MCF 10A (cell line): ENCODE data around the gene DEGS1. TPM values are rescaled to one million over a fixed set of nuclear protein-coding genes. Genes with fewer than 3 reads are reported as not detected.
A peak's percentile ranks its signal among the peaks of the same experiment; 100 is the strongest.
"Not testable (repeated sequence)": the region's sequence is repeated elsewhere in the genome, so short reads cannot be mapped to it uniquely, and the experiment has no call there.

Source experiments
- BruUV-seq: library from RNA; stranded (reverse); fragments of 400-500 nt; replicated peaks from 2 replicates; lab custom pipeline; 2021; lab: Mats Ljungman, UMichigan
- CTCF ChIA-PET: fragments of 300-600 bp; sonication (Branson Sonifier 250); formaldehyde crosslinking; extraction: SDS; loops from one replicate; lab custom pipeline; 2021; ENCODE audit warnings: antibody characterized with exemption, inconsistent platforms; lab: Yijun Ruan, JAX
- POLR2A ChIA-PET: fragments of 300-600, 350-650 bp; sonication (Branson Sonifier 250); formaldehyde crosslinking; extraction: SDS; loops from one replicate; lab custom pipeline; 2020; ENCODE audit warnings: antibody characterized with exemption, inconsistent platforms; lab: Yijun Ruan, JAX
- DNase-seq: peaks from one replicate; pipeline ENCODE4 v3.0.0-alpha.2; 2018; ENCODE audit not compliant: unreplicated experiment
- H3K27ac Mint-ChIP-seq: one replicate; pipeline ENCODE4 v1.8.0; 2022; ENCODE audit warnings: mild to moderate bottlenecking, low read depth, mixed read lengths; ENCODE audit not compliant: unreplicated experiment
- H3K27me3 Mint-ChIP-seq: one replicate; pipeline ENCODE4 v1.8.0; 2022; ENCODE audit warnings: mixed read lengths; ENCODE audit not compliant: insufficient read depth, unreplicated experiment
- H3K36me3 Mint-ChIP-seq: one replicate; pipeline ENCODE4 v1.8.0; 2022; ENCODE audit warnings: mild to moderate bottlenecking, moderate library complexity, mixed read lengths; ENCODE audit not compliant: insufficient read depth, unreplicated experiment
- H3K4me1 Mint-ChIP-seq: one replicate; pipeline ENCODE4 v1.8.0; 2022; ENCODE audit warnings: mixed read lengths; ENCODE audit not compliant: insufficient read depth, unreplicated experiment
- H3K4me3 Mint-ChIP-seq: one replicate; pipeline ENCODE4 v1.8.0; 2022; ENCODE audit warnings: mild to moderate bottlenecking, moderate library complexity, mixed read lengths; ENCODE audit not compliant: unreplicated experiment
- H3K9me3 Mint-ChIP-seq: one replicate; pipeline ENCODE4 v1.8.0; 2022; ENCODE audit warnings: mixed read lengths; ENCODE audit not compliant: unreplicated experiment
- intact Hi-C: fragments of 100-400 bp; cut with micrococcal nuclease; formaldehyde crosslinking; loops from 2 replicates; pipeline ENCODE4 v1.14.1; 2022
- total RNA-seq: library from RNA; stranded (reverse); gene quantifications from 2 replicates; pipeline ENCODE4 v1.2.3, GENCODE V29; 2022
- TF ChIP-seq, protein P1 (sequence below): fragments of 200-600 bp; IDR thresholded peaks from one replicate; pipeline ENCODE4 v1.8.0; 2022; ENCODE audit warnings: antibody characterized with exemption, mild to moderate bottlenecking; ENCODE audit not compliant: unreplicated experiment

The DEGS1 gene
- total RNA-seq, 1 experiment from 2014 or later, result 99.1 TPM

- H3K27ac Mint-ChIP-seq, result no peak overlapping the region
- intact Hi-C loops, result no loop called here
- no TSS peak for BruUV-seq
- peaks cover 21% of the 10 kb centered on the region for H3K4me1 Mint-ChIP-seq
- peaks cover 7% of the 10 kb centered on the region for H3K36me3 Mint-ChIP-seq
- CTCF ChIA-PET, result interaction anchor here (0.6 kb wide), 1 partner anchor 126 kb away, joined by 5 read pairs; no protein-coding TSS in a partner anchor
- TF ChIP-seq, protein P1, sequence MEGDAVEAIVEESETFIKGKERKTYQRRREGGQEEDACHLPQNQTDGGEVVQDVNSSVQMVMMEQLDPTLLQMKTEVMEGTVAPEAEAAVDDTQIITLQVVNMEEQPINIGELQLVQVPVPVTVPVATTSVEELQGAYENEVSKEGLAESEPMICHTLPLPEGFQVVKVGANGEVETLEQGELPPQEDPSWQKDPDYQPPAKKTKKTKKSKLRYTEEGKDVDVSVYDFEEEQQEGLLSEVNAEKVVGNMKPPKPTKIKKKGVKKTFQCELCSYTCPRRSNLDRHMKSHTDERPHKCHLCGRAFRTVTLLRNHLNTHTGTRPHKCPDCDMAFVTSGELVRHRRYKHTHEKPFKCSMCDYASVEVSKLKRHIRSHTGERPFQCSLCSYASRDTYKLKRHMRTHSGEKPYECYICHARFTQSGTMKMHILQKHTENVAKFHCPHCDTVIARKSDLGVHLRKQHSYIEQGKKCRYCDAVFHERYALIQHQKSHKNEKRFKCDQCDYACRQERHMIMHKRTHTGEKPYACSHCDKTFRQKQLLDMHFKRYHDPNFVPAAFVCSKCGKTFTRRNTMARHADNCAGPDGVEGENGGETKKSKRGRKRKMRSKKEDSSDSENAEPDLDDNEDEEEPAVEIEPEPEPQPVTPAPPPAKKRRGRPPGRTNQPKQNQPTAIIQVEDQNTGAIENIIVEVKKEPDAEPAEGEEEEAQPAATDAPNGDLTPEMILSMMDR, result no peak
- no peaks in the 10 kb centered on the region for H3K9me3 Mint-ChIP-seq
- POLR2A ChIA-PET, result interaction anchor here (0.7 to 7.3 kb wide), 4 partner anchors 8 to 181 kb away, joined by 4 to 61 read pairs (median 6); partner anchors contain the start of gene DEGS1
- DNase-seq, result no peak
- H3K4me3 Mint-ChIP-seq, result no peak overlapping the region
- H3K27me3 Mint-ChIP-seq, result no peaks in the 10 kb centered on the region
Observed at GRCh38 chr1:224201383-224201782, 18.3 kb downstream of the DEGS1 start.

GRCh38 chr1:224201853-224202252 lies 18.8 kb downstream of the DEGS1 start:
- POLR2A ChIA-PET, result interaction anchor here (1.9 to 7.3 kb wide), 2 partner anchors 9 to 19 kb away, joined by 6 to 61 read pairs; partner anchors contain the start of gene DEGS1
- no TSS peak for BruUV-seq
- peaks cover 6% of the 10 kb centered on the region for H3K36me3 Mint-ChIP-seq
- H3K4me1 Mint-ChIP-seq, result peaks cover 21% of the 10 kb centered on the region
- no peak for DNase-seq
- no peak overlapping the region for H3K27ac Mint-ChIP-seq
- H3K9me3 Mint-ChIP-seq, result no peaks in the 10 kb centered on the region
- H3K27me3 Mint-ChIP-seq, result no peaks in the 10 kb centered on the region
- no peak overlapping the region for H3K4me3 Mint-ChIP-seq
- CTCF ChIA-PET, result interaction anchor here (0.9 kb wide), 1 partner anchor 87 kb away, joined by 3 read pairs; no protein-coding TSS in a partner anchor
- TF ChIP-seq, protein P1, result no peak
- intact Hi-C loops, result no loop called here

DNA sequence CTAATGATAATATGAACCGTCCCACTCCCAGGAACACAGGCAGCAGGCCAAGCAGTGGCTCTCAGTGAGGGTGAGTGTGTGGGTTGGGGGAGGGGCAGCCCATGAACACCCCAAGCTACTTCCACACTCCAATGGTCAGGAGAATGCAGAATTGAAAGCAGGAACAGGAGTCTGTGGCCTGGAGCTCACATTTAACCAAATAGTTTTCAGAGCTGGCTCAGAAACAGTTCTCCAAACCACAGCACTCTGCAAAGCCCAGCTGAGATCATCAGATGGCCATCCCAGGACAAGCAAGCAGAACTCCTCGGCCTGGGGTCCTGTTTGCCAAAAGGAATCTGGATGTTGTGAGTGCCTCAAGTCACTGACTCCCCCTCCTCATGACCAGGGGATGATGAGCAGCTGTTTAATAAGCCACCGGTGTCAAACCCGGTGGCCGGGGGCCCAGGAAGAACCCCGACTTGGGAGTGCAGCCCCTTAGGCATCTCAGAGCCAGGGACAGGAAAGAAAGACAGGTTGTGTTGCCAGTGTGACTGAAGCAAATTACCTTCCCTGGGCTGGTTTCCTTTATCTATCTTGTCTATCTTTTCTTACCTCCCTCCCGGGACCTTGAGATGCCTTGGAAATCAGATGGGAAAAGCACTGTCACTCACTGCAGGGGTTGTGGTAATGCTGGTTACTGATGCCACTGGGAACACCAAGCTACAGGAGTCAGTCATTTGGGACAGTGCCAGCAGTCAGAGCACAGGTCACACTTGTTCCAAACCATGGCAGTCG lies 20.4 kb downstream of the DEGS1 start:
- BruUV-seq, result no TSS peak
- Mint-ChIP-seq H3K36me3 (peaks cover 6% of the 10 kb centered on the region), H3K4me1 (peaks cover 21% of the 10 kb centered on the region), H3K27ac (no peak overlapping the region), H3K9me3 (no peaks in the 10 kb centered on the region), H3K27me3 (no peaks in the 10 kb centered on the region), H3K4me3 (no peak overlapping the region)
- CTCF ChIA-PET, result interaction anchor here (1.0 to 1.1 kb wide), 2 partner anchors 11 to 16 kb away, joined by 3 read pairs; no protein-coding TSS in a partner anchor
- POLR2A ChIA-PET, result interaction anchor here (0.8 to 7.3 kb wide), 9 partner anchors 8 to 126 kb away, joined by 3 to 61 read pairs (median 7); partner anchors contain the start of genes DEGS1 and NVL
- TF ChIP-seq, protein P1, result no peak
- intact Hi-C loops, result no loop called here
- peak; percentile 62 for DNase-seq

DNA sequence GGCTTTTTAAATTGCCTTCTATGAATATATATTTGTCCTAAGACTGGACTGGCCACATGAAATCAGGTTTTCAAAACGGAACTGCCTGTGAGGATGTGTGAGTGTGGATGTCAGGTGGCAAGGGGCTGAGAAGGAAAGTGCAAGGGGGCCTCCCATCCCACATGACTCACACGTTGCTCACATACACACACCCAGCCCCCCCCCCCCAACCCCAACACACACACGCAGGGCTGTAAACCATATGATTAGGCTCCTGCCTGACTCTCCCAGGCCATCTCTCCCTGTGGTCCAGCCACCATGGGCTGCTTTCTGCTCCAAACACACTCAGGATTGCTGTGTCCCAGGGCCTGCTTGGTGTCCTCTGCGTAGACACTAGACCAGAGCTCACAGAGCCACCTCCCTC lies 22.4 kb downstream of the DEGS1 start:
- ChIA-PET CTCF (interaction anchor here (0.5 to 1.7 kb wide), 7 partner anchors 12 to 520 kb away, joined by 3 to 5 read pairs (median 3); no protein-coding TSS in a partner anchor), POLR2A (interaction anchor here (0.6 to 7.3 kb wide), 19 partner anchors 8 to 360 kb away, joined by 3 to 61 read pairs (median 6); partner anchors contain the start of genes DEGS1 and NVL)
- Mint-ChIP-seq H3K27ac (peak overlapping the region; percentile 78), H3K36me3 (peaks cover 6% of the 10 kb centered on the region), H3K4me3 (no peak overlapping the region), H3K4me1 (peaks cover 21% of the 10 kb centered on the region), H3K27me3 (no peaks in the 10 kb centered on the region), H3K9me3 (no peaks in the 10 kb centered on the region)
- TF ChIP-seq, protein P1, result no peak
- intact Hi-C loops, result no loop called here
- BruUV-seq, result no TSS peak
- DNase-seq, result peak; percentile 75

DNA sequence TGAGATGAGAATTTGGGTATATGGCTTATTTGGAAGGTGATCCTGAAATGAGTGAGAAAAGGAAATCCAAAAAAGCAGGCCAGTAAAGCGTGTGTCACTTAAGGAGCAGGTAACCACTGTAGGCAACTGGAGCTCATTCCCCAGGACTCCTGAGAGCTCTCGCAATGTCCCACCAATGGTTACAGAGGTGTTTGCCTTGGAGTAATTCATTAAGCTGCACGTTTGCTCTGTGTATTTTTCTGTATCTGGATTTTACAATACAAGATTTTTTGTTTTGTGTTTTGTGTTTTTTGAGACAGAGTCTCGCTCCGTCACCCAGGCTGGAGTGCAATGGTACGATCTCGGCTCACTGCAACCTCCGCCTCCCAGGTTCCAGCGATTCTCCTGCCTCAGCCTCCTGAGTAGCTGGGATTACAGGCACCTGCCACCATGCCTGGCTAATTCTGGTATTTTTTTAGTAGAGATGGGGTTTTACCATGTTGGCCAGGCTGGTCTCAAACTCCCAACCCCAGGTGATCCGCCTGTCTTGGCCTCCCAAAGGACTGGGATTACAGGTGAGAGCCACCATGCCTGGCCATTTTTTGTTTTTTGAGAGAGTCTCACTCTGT lies 23.0 kb downstream of the DEGS1 start:
- intact Hi-C loops, BruUV-seq: not testable (repeated sequence)
- POLR2A ChIA-PET, result interaction anchor here (0.7 to 7.3 kb wide), 9 partner anchors 8 to 359 kb away, joined by 3 to 61 read pairs (median 4); partner anchors contain the start of gene DEGS1

More for the DNA sequence above, 23.0 kb downstream of the DEGS1 start:
- CTCF ChIA-PET, result interaction anchor here (0.6 to 1.7 kb wide), 7 partner anchors 12 to 521 kb away, joined by 3 to 5 read pairs (median 4); no protein-coding TSS in a partner anchor
- Mint-ChIP-seq H3K4me1 (peaks cover 21% of the 10 kb centered on the region), H3K27ac (peak overlapping the region; percentile 78)
- H3K36me3 Mint-ChIP-seq, H3K9me3 Mint-ChIP-seq, DNase-seq, H3K27me3 Mint-ChIP-seq, H3K4me3 Mint-ChIP-seq: not testable (repeated sequence)
